IMR-90 (cell line): Measurements from ENCODE around the gene SLC35C1. TPM values are rescaled to one million over a fixed set of nuclear protein-coding genes. Genes with fewer than 3 reads are reported as not detected.

Source experiments
- ATAC-seq: fragments of 200-7000 bp; cut with Tn5 transposase; 2 replicates; pipeline ENCODE4 v1.9.1; 2020; ENCODE audit warnings: low read depth, mild to moderate bottlenecking, moderate library complexity
- BruUV-seq: library from RNA; stranded (reverse); fragments of 400-500 nt; replicated peaks from 2 replicates; lab custom pipeline; 2021; lab: Mats Ljungman, UMichigan
- CTCF ChIA-PET: fragments of 300-600 bp; formaldehyde crosslinking; extraction: SDS; loops from one replicate; lab custom pipeline; 2021; ENCODE audit warnings: antibody characterized with exemption; lab: Yijun Ruan, JAX
- POLR2A ChIA-PET: fragments of 300-600 bp; sonication (Branson Sonifier 250); formaldehyde crosslinking; loops from one replicate; lab custom pipeline; 2022; ENCODE audit warnings: antibody characterized with exemption; ENCODE audit not compliant: unreplicated experiment; lab: Charles Lee
- DNase-seq: peaks from one replicate; pipeline ENCODE4 v3.0.0; 2013
- H2AFZ ChIP-seq: replicated peaks from 2 replicates; pipeline ENCODE3; 2013; ENCODE audit warnings: low read length, mild to moderate bottlenecking; ENCODE audit not compliant: poor library complexity
- H2AK5ac ChIP-seq: 2 replicates; pipeline ENCODE4 v1.6.1; 2013; ENCODE audit warnings: low read depth, low read length, inconsistent platforms
- H2AK9ac ChIP-seq: replicated peaks from 2 replicates; pipeline ENCODE3; 2013; ENCODE audit warnings: mild to moderate bottlenecking, low read depth, low read length, moderate library complexity; ENCODE audit not compliant: poor library complexity
- H2BK120ac ChIP-seq: 2 replicates; pipeline ENCODE4 v1.6.1; 2013; ENCODE audit warnings: low read depth, low read length, inconsistent platforms
- H2BK15ac ChIP-seq: 3 replicates; pipeline ENCODE4 v1.6.1; 2013; ENCODE audit warnings: low read depth, low read length, inconsistent platforms
- H2BK20ac ChIP-seq: 2 replicates; pipeline ENCODE4 v1.6.1; 2013; ENCODE audit warnings: low read depth, mild to moderate bottlenecking, inconsistent platforms, low read length, moderate library complexity
- H2BK5ac ChIP-seq: 2 replicates; pipeline ENCODE4 v1.6.1; 2013; ENCODE audit warnings: mild to moderate bottlenecking, low read depth, low read length, inconsistent platforms; ENCODE audit not compliant: poor library complexity, severe bottlenecking
- H3K14ac ChIP-seq: replicated peaks from 2 replicates; pipeline ENCODE4 v1.6.1; 2013; ENCODE audit warnings: low read depth, low read length, inconsistent platforms
- H3K18ac ChIP-seq: 2 replicates; pipeline ENCODE4 v1.6.1; 2013; ENCODE audit warnings: low read depth, low read length, control low read depth
- H3K23ac ChIP-seq: 2 replicates; pipeline ENCODE4 v1.6.1; 2013; ENCODE audit warnings: low read depth, low read length, inconsistent platforms
- H3K27ac ChIP-seq: 2 replicates; pipeline ENCODE4 v1.5.1; 2013; ENCODE audit warnings: mild to moderate bottlenecking, control low read depth, low read length; ENCODE audit not compliant: insufficient read depth
- H3K27me3 ChIP-seq: 2 replicates; pipeline ENCODE4 v1.6.1; 2013; ENCODE audit warnings: low read length; ENCODE audit not compliant: control insufficient read depth, insufficient read depth
- H3K36me3 ChIP-seq: 2 replicates; pipeline ENCODE4 v1.6.1; 2013; ENCODE audit warnings: low read length, mixed read lengths; ENCODE audit not compliant: control insufficient read depth, insufficient read depth
- H3K4ac ChIP-seq: 2 replicates; pipeline ENCODE4 v1.6.1; 2013; ENCODE audit warnings: low read depth, low read length, inconsistent platforms
- H3K4me1 ChIP-seq: 2 replicates; pipeline ENCODE4 v1.6.1; 2013; ENCODE audit warnings: low read length, mixed read lengths; ENCODE audit not compliant: control insufficient read depth, insufficient read depth
- H3K4me2 ChIP-seq: 2 replicates; pipeline ENCODE4 v1.6.1; 2013; ENCODE audit warnings: low read depth, mild to moderate bottlenecking, control low read depth, low read length, moderate library complexity
- H3K4me3 ChIP-seq: 2 replicates; pipeline ENCODE4 v1.5.1; 2013; ENCODE audit warnings: low read depth, mild to moderate bottlenecking, control low read depth, low read length, moderate library complexity; ENCODE audit not compliant: insufficient read depth
- H3K56ac ChIP-seq: 2 replicates; pipeline ENCODE4 v1.6.1; 2013; ENCODE audit warnings: low read length, inconsistent platforms; ENCODE audit not compliant: insufficient read depth; ENCODE audit errors: extremely low read depth
- H3K79me1 ChIP-seq, 2 experiments: 2 replicates each; pipeline ENCODE4 v1.6.1; 2013; ENCODE audit warnings: low read length in 2 of 2, inconsistent platforms in 1 of 2, low read depth in 1 of 2
- H3K9ac ChIP-seq: 2 replicates; pipeline ENCODE4 v1.6.1; 2013; ENCODE audit warnings: low read depth, low read length, control low read depth
- H3K9me1 ChIP-seq: 2 replicates; pipeline ENCODE4 v1.6.1; 2013; ENCODE audit warnings: low read length, inconsistent platforms; ENCODE audit not compliant: insufficient read depth
- H3K9me3 ChIP-seq: 2 replicates; pipeline ENCODE4 v1.6.1; 2013; ENCODE audit warnings: low read length; ENCODE audit not compliant: control insufficient read depth, insufficient read depth
- H4K20me1 ChIP-seq: 2 replicates; pipeline ENCODE4 v1.6.1; 2013; ENCODE audit warnings: low read length, inconsistent platforms; ENCODE audit not compliant: insufficient read depth
- H4K5ac ChIP-seq: 2 replicates; pipeline ENCODE4 v1.6.1; 2013; ENCODE audit warnings: mild to moderate bottlenecking, low read depth, low read length, control low read depth
- H4K8ac ChIP-seq, 2 experiments: 2 replicates each; pipeline ENCODE4 v1.6.1; 2013; ENCODE audit warnings: low read depth in 2 of 2, low read length in 2 of 2, control low read depth in 1 of 2, inconsistent platforms in 1 of 2
- H4K91ac ChIP-seq: 2 replicates; pipeline ENCODE4 v1.6.1; 2013; ENCODE audit warnings: low read depth, low read length, inconsistent platforms; ENCODE audit not compliant: insufficient read depth
- CTCF ChIP-seq: conservative IDR thresholded peaks from 2 replicates; pipeline ENCODE4 v1.5.1; 2012; ENCODE audit warnings: mild to moderate bottlenecking, low read depth, low read length, improper control_type of control experiment
- ELK1 ChIP-seq: fragments of 150-350 bp; IDR thresholded peaks from 2 replicates; pipeline ENCODE4 v1.6.1; 2016; ENCODE audit warnings: low read depth, mild to moderate bottlenecking, low read length, moderate library complexity, borderline replicate concordance
- MAFK ChIP-seq: IDR thresholded peaks from 2 replicates; pipeline ENCODE4 v1.6.1; 2012; ENCODE audit warnings: low read depth, low read length, improper control_type of control experiment
- NFE2L2 ChIP-seq: fragments of 150-350 bp; IDR thresholded peaks from 2 replicates; pipeline ENCODE4 v1.6.1; 2016; ENCODE audit warnings: low read depth, mild to moderate bottlenecking, low read length
- POLR2A ChIP-seq: IDR thresholded peaks from 2 replicates; pipeline ENCODE4 v1.6.1; 2012; ENCODE audit warnings: mild to moderate bottlenecking, low read depth, low read length
- WGBS, 2 experiments: methylation state at CpG; one replicate each; pipeline versions ENCODE4 v1.1.5 to v1.1.7; 2013; ENCODE audit warnings: missing lambda C conversion rate in 2 of 2; ENCODE audit not compliant: insufficient read length in 1 of 2; ENCODE audit errors: extremely low coverage in 2 of 2; 5-methylcytosine and 5-hydroxymethylcytosine counted together
- dilution Hi-C: fragments of 300-500 bp; cut with HindIII; formaldehyde crosslinking; loops from one replicate; pipeline ENCODE4 v1.14.3; 2018; ENCODE audit warnings: low sequenced_read_pairs; ENCODE audit not compliant: unreplicated experiment
- in situ Hi-C: fragments of 300-500 bp; cut with MboI; formaldehyde crosslinking; loops from 3 replicates; pipeline ENCODE4 v1.14.3; 2019; ENCODE audit warnings: low sequenced_read_pairs, inconsistent platforms, mixed read lengths
- intact Hi-C: fragments of 100-400 bp; cut with micrococcal nuclease; formaldehyde crosslinking; loops from 2 replicates; pipeline ENCODE4 v1.10.0; 2022
- polyA plus RNA-seq, 3 experiments: library from polyadenylated mRNA; depleted of rRNA; stranded (reverse); fragments of >200 nt; gene quantifications; 2 replicates each; pipeline ENCODE4 v1.2.3, GENCODE V29; 2012; ENCODE audit warnings: low replicate concordance in 1 of 3
- total RNA-seq: library from RNA; depleted of rRNA; stranded (reverse); fragments of >200 nt; gene quantifications from 2 replicates; pipeline ENCODE4 v1.2.3, GENCODE V29; 2012

Gene SLC35C1
- total and polyA plus RNA-seq, 2 of the 4 experiments (the other 2 are of a cell fraction): 4.3 to 27.1 TPM

GRCh38 chr11:45853332-45854219, 48.6 kb downstream of the SLC35C1 start (continued):
- no peak for TF ChIP-seq CTCF

- Histone ChIP-seq H3K14ac (no peak overlapping the region), H3K23ac (no peak overlapping the region), H3K36me3 (peaks cover 6% of the 10 kb centered on the region), H3K18ac (no peak overlapping the region), H3K27me3 (no peaks in the 10 kb centered on the region), H2BK120ac (no peak overlapping the region), H2BK5ac (no peak overlapping the region), H2BK15ac (no peak overlapping the region), H3K56ac (no peak overlapping the region), H3K27ac (no peak overlapping the region), H2AFZ (no peak overlapping the region), H4K8ac (no peak overlapping the region), H3K4me2 (no peak overlapping the region), H2AK9ac (no peak overlapping the region), H3K9me3 (no peaks in the 10 kb centered on the region), H2BK20ac (no peak overlapping the region), H3K4me3 (no peak overlapping the region), H3K4me1 (peaks cover 31% of the 10 kb centered on the region), H4K5ac (no peak overlapping the region), H3K9me1 (peaks cover 23% of the 10 kb centered on the region), H4K91ac (no peak overlapping the region), H3K9ac (no peak overlapping the region), H4K20me1 (peaks cover 36% of the 10 kb centered on the region), H3K4ac (no peak overlapping the region), H2AK5ac (no peak overlapping the region), H3K79me1 (peaks cover 19 to 77% of the 10 kb centered on the region in 2 experiments)
- dilution Hi-C loops: no loop called here
- ATAC-seq (no peak), DNase-seq (no peak)
- ChIA-PET POLR2A (no interaction called here), CTCF (no interaction called here)
- intact Hi-C loops: no loop called here
- no TSS peak for BruUV-seq
- 92% methylated on average over 2 of the region's 5 CpGs; no CpG with 5 or more reads in 1 of the 2 experiments for WGBS, 2 experiments
- TF ChIP-seq NFE2L2 (no peak), MAFK (no peak), ELK1 (no peak), POLR2A (no peak)
- in situ Hi-C loops: no loop called here
Measured at GRCh38 chr11:45855308-45855707, 50.4 kb downstream of the SLC35C1 start.
